ENCODE results near the gene WNK2.

Gene WNK2

GRCh38 chr9:93302586-93303257, 118.8 kb downstream of the WNK2 start:
- peak; percentile 73 for TF ChIP-seq CTCF (IDR thresholded peaks at IDR 0.05; ENCODE audit: poor library complexity, severe bottlenecking)

GRCh38 chr9:93303258-93303771, 119.4 kb downstream of the WNK2 start:
- H3K27ac ChIP-seq (ENCODE audit: poor library complexity, severe bottlenecking): no peak overlapping the region
- H3K27me3 ChIP-seq (ENCODE audit: insufficient read depth, poor library complexity, severe bottlenecking): no peaks in the 10 kb centered on the region
- no peak for TF ChIP-seq CTCF (IDR thresholded peaks at IDR 0.05; ENCODE audit: poor library complexity, severe bottlenecking)
- H3K9me3 ChIP-seq (ENCODE audit: severe bottlenecking): no peaks in the 10 kb centered on the region
- H3K4me1 ChIP-seq (ENCODE audit: insufficient read depth, poor library complexity, severe bottlenecking): no peaks in the 10 kb centered on the region
- H3K4me3 ChIP-seq (ENCODE audit: severe bottlenecking): no peak overlapping the region
- no peak for DNase-seq (ENCODE audit: low spot score)
- no peaks in the 10 kb centered on the region for H3K36me3 ChIP-seq (ENCODE audit: low read depth)
- ATAC-seq (ENCODE audit: low read depth): no peak

More at GRCh38 chr9:93302586-93303257, 118.8 kb downstream of the WNK2 start:
- Histone ChIP-seq H3K9me3 (ENCODE audit: severe bottlenecking) (no peaks in the 10 kb centered on the region), H3K4me1 (ENCODE audit: insufficient read depth, poor library complexity, severe bottlenecking) (no peaks in the 10 kb centered on the region), H3K36me3 (ENCODE audit: low read depth) (no peaks in the 10 kb centered on the region), H3K27ac (ENCODE audit: poor library complexity, severe bottlenecking) (no peak overlapping the region), H3K4me3 (ENCODE audit: severe bottlenecking) (no peak overlapping the region), H3K27me3 (ENCODE audit: insufficient read depth, poor library complexity, severe bottlenecking) (no peaks in the 10 kb centered on the region)
- ATAC-seq (ENCODE audit: low read depth) (peak; percentile 65), DNase-seq (ENCODE audit: low spot score) (no peak)

- no peaks in the 10 kb centered on the region for H3K4me1 ChIP-seq (ENCODE audit: insufficient read depth, poor library complexity, severe bottlenecking)
- no peaks in the 10 kb centered on the region for H3K9me3 ChIP-seq (ENCODE audit: severe bottlenecking)
- TF ChIP-seq CTCF (IDR thresholded peaks at IDR 0.05; ENCODE audit: poor library complexity, severe bottlenecking): no peak
- DNase-seq (ENCODE audit: low spot score) (no peak), ATAC-seq (ENCODE audit: low read depth) (no peak)
- no peaks in the 10 kb centered on the region for H3K36me3 ChIP-seq (ENCODE audit: low read depth)
- H3K27ac ChIP-seq (ENCODE audit: poor library complexity, severe bottlenecking): no peak overlapping the region
- no peak overlapping the region for H3K4me3 ChIP-seq (ENCODE audit: severe bottlenecking)
- H3K27me3 ChIP-seq (ENCODE audit: insufficient read depth, poor library complexity, severe bottlenecking): no peaks in the 10 kb centered on the region
Observed at GRCh38 chr9:93303806-93304573, 120.1 kb downstream of the WNK2 start.

- Histone ChIP-seq H3K9me3 (ENCODE audit: severe bottlenecking) (no peaks in the 10 kb centered on the region), H3K27me3 (ENCODE audit: insufficient read depth, poor library complexity, severe bottlenecking) (no peaks in the 10 kb centered on the region), H3K36me3 (ENCODE audit: low read depth) (no peaks in the 10 kb centered on the region), H3K4me1 (ENCODE audit: insufficient read depth, poor library complexity, severe bottlenecking) (no peaks in the 10 kb centered on the region), H3K27ac (ENCODE audit: poor library complexity, severe bottlenecking) (no peak overlapping the region), H3K4me3 (ENCODE audit: severe bottlenecking) (no peak overlapping the region)
- TF ChIP-seq CTCF (IDR thresholded peaks at IDR 0.05; ENCODE audit: poor library complexity, severe bottlenecking): peak; percentile 74
- DNase-seq (ENCODE audit: low spot score) (no peak), ATAC-seq (ENCODE audit: low read depth) (peak; percentile 76)
Observed at GRCh38 chr9:93304574-93305496, 120.9 kb downstream of the WNK2 start.
